Neuron (in vitro differentiated cells): ENCODE measurements around the gene MYH6.

Experiments used
- H2AFZ ChIP-seq: one replicate; pipeline ENCODE4 v1.6.1; 2013; ENCODE audit warnings: low read depth, mild to moderate bottlenecking, inconsistent platforms, low read length, moderate library complexity
- H3K27me3 ChIP-seq: one replicate; pipeline ENCODE4 v1.6.1; 2013; ENCODE audit warnings: low read length; ENCODE audit not compliant: insufficient read depth
- H3K36me3 ChIP-seq: one replicate; pipeline ENCODE4 v1.6.1; 2013; ENCODE audit warnings: low read length; ENCODE audit not compliant: insufficient read depth
- H3K4me1 ChIP-seq: one replicate; pipeline ENCODE4 v1.6.1; 2013; ENCODE audit warnings: low read length; ENCODE audit not compliant: insufficient read depth
- H3K4me3 ChIP-seq: 2 replicates; pipeline ENCODE4 v1.5.1; 2013; ENCODE audit warnings: mild to moderate bottlenecking, low read length, moderate library complexity
- H3K9me3 ChIP-seq: one replicate; pipeline ENCODE4 v1.6.1; 2013; ENCODE audit warnings: low read length

MYH6 gene

GRCh38 chr14:23442721-23443356 lies 34.8 kb upstream of the MYH6 start:
- Histone ChIP-seq H3K36me3 (no peaks in the 10 kb centered on the region), H3K4me1 (peaks cover 24% of the 10 kb centered on the region), H3K27me3 (peaks cover 3% of the 10 kb centered on the region), H3K9me3 (no peaks in the 10 kb centered on the region), H3K4me3 (no peak overlapping the region), H2AFZ (no peak overlapping the region)

- no peak overlapping the region for H2AFZ ChIP-seq
- no peaks in the 10 kb centered on the region for H3K9me3 ChIP-seq
- H3K27me3 ChIP-seq, result no peaks in the 10 kb centered on the region
- no peak overlapping the region for H3K4me3 ChIP-seq
- H3K4me1 ChIP-seq, result peaks cover 41% of the 10 kb centered on the region
- H3K36me3 ChIP-seq, result no peaks in the 10 kb centered on the region
These were observed 33.0 kb upstream of the MYH6 start for GRCh38 chr14:23441076-23441475.

- H3K4me1 ChIP-seq, result peaks cover 52% of the 10 kb centered on the region
- H3K36me3 ChIP-seq, result no peaks in the 10 kb centered on the region
- no peaks in the 10 kb centered on the region for H3K27me3 ChIP-seq
These were observed 31.2 kb upstream of the MYH6 start for GRCh38 chr14:23439107-23439835.

GRCh38 chr14:23438101-23438971 lies 30.3 kb upstream of the MYH6 start:
- Histone ChIP-seq H3K4me3 (no peak overlapping the region), H3K27me3 (no peaks in the 10 kb centered on the region), H2AFZ (peak overlapping the region; percentile 29), H3K4me1 (peaks cover 52% of the 10 kb centered on the region), H3K9me3 (no peaks in the 10 kb centered on the region), H3K36me3 (no peaks in the 10 kb centered on the region)

More at GRCh38 chr14:23439107-23439835, 31.2 kb upstream of the MYH6 start:
- no peak overlapping the region for H3K4me3 ChIP-seq
- H2AFZ ChIP-seq, result peak overlapping the region; percentile 29
- H3K9me3 ChIP-seq, result no peaks in the 10 kb centered on the region

GRCh38 chr14:23437133-23438100 lies 29.3 kb upstream of the MYH6 start:
- no peaks in the 10 kb centered on the region for H3K27me3 ChIP-seq
- H3K36me3 ChIP-seq, result no peaks in the 10 kb centered on the region
- no peaks in the 10 kb centered on the region for H3K9me3 ChIP-seq
- H3K4me3 ChIP-seq, result no peak overlapping the region
- H3K4me1 ChIP-seq, result peaks cover 44% of the 10 kb centered on the region
- H2AFZ ChIP-seq, result peak overlapping the region; percentile 7

- H3K27me3 ChIP-seq, result no peaks in the 10 kb centered on the region
- peak overlapping the region; percentile 7 for H2AFZ ChIP-seq
- peaks cover 44% of the 10 kb centered on the region for H3K4me1 ChIP-seq
- H3K36me3 ChIP-seq, result no peaks in the 10 kb centered on the region
- no peaks in the 10 kb centered on the region for H3K9me3 ChIP-seq
- H3K4me3 ChIP-seq, result no peak overlapping the region
These were observed 28.5 kb upstream of the MYH6 start for GRCh38 chr14:23436327-23437132.

GRCh38 chr14:23435543-23436326 lies 27.7 kb upstream of the MYH6 start, which contains the start of gene MYH7:
MYH7 (minus strand) TSS chr14:23435660; CDS start chr14:23433732, 1,928 bp downstream.
- Histone ChIP-seq H3K27me3 (no peaks in the 10 kb centered on the region), H2AFZ (no peak within 1 kb of the TSS), H3K4me1 (peaks cover 50% of the 10 kb centered on the region), H3K4me3 (no peak within 1 kb of the TSS), H3K9me3 (no peaks in the 10 kb centered on the region), H3K36me3 (no peaks in the 10 kb centered on the region)

- H3K4me3 ChIP-seq, result no peak overlapping the region
- no peak overlapping the region for H2AFZ ChIP-seq
- H3K9me3 ChIP-seq, result no peaks in the 10 kb centered on the region
- H3K27me3 ChIP-seq, result no peaks in the 10 kb centered on the region
- no peaks in the 10 kb centered on the region for H3K36me3 ChIP-seq
- H3K4me1 ChIP-seq, result peaks cover 57% of the 10 kb centered on the region
These were observed 26.6 kb upstream of the MYH6 start for GRCh38 chr14:23434488-23435222.

- H3K36me3 ChIP-seq, result no peaks in the 10 kb centered on the region
- H3K27me3 ChIP-seq, result no peaks in the 10 kb centered on the region
- H3K9me3 ChIP-seq, result no peaks in the 10 kb centered on the region
- H3K4me3 ChIP-seq, result no peak overlapping the region
- H2AFZ ChIP-seq, result no peak overlapping the region
- peaks cover 48% of the 10 kb centered on the region for H3K4me1 ChIP-seq
These were observed 25.4 kb upstream of the MYH6 start for GRCh38 chr14:23433457-23433856.

- Histone ChIP-seq H3K27me3 (no peaks in the 10 kb centered on the region), H2AFZ (no peak overlapping the region)
These were observed 24.9 kb upstream of the MYH6 start for GRCh38 chr14:23432946-23433345.

More at GRCh38 chr14:23432946-23433345, 24.9 kb upstream of the MYH6 start:
- Histone ChIP-seq H3K9me3 (no peaks in the 10 kb centered on the region), H3K4me3 (no peak overlapping the region), H3K4me1 (peaks cover 42% of the 10 kb centered on the region), H3K36me3 (no peaks in the 10 kb centered on the region)
